ENCODE measurements around the gene GXYLT2. TPM values are rescaled to one million over a fixed set of nuclear protein-coding genes. Genes with fewer than 3 reads are reported as not detected.

Gene GXYLT2
- total RNA-seq, 1 experiment from 2014 or later = not detected

DNA sequence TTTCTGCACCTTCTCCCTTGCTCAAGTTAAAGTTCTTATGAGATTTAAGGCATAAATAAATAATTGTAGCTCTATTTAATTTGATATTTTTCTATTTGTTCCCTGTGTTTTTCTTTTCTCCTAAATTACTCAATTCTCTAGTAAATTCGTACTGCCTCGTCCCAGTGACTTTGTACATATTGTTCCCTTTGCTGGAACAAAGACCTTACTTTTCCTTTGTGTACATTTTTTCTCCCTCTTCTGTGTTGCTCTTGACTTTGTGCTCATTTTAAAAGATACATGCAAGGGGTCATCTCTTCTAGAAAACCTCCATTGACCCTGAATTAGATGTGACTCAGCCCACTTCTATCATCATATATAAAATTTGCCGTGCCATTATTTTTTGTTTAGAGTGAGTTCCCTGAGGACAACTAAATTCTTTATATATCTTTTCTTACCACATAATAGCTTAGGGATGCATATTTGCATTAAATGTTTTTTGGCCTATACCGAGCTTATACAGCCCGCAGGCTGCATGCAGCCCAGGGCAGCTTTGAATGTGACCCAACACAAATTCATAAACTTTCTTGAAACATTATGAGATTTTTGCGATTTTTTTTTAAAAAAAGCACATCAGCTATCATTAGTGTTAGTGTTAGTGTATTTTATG lies 138.4 kb downstream of the GXYLT2 start:
- H3K36me3 ChIP-seq (ENCODE audit: insufficient read depth, low read length) = peaks cover 15% of the 10 kb centered on the region
- no peak overlapping the region for H3K9ac ChIP-seq (ENCODE audit: low read length)
- no peak for DNase-seq
- H3K27ac ChIP-seq (ENCODE audit: low read length) = no peak overlapping the region
- H2AFZ ChIP-seq (ENCODE audit: low read length) = no peak overlapping the region
- peaks cover 100% of the 10 kb centered on the region for H3K79me2 ChIP-seq (ENCODE audit: low read length)
- peaks cover 22% of the 10 kb centered on the region for H4K20me1 ChIP-seq (ENCODE audit: insufficient read depth, low read depth, low read length)
- no peaks in the 10 kb centered on the region for H3K27me3 ChIP-seq (ENCODE audit: low read length)
- H3K9me2 ChIP-seq (replicated peaks; ENCODE audit: insufficient read depth, low read length) = no peaks in the 10 kb centered on the region
- no peak overlapping the region for H3K4me2 ChIP-seq (ENCODE audit: low read depth, low read length, poor library complexity, severe bottlenecking)
- H3K9me3 ChIP-seq (ENCODE audit: low read length) = no peaks in the 10 kb centered on the region
- no peaks in the 10 kb centered on the region for H3K4me1 ChIP-seq (ENCODE audit: low read length)
- H3K4me3 ChIP-seq (ENCODE audit: low read length) = no peak overlapping the region

Small RNA genes lying within 50 kb of the gene (small RNA-seq; reads per million reads assigned to genes)
- not detected for gene RF00017

Other genes starting within 250 kb of the GXYLT2 start
- 11.5 and 22.3 TPM in 2 replicates for gene SHQ1, start 39.6 kb upstream of the GXYLT2 start, total RNA-seq (2014; rRNA removed; shearing (Covaris generic); ENCODE audit: low replicate concordance)
- 39.3 and 61.5 TPM in 2 replicates for gene PPP4R2, start 108.8 kb downstream of the GXYLT2 start, total RNA-seq (2014; rRNA removed; shearing (Covaris generic); ENCODE audit: low replicate concordance)
- gene EBLN2, start 173.6 kb downstream of the GXYLT2 start, total RNA-seq (2014; rRNA removed; shearing (Covaris generic); ENCODE audit: low replicate concordance) = 5.2 and 7.9 TPM in 2 replicates